ENCODE results near the gene ITPKB. TPM values are rescaled to one million over a fixed set of nuclear protein-coding genes. Genes with fewer than 3 reads are reported as not detected.

ITPKB gene
- total and polyA plus RNA-seq, 2 experiments from 2014 or later: 0.31 to 5.2 TPM

GRCh38 chr1:226622012-226622411 is 117.1 kb downstream of the ITPKB start (continued):
- TF ChIP-seq EZH2phosphoT487 (IDR thresholded peaks at IDR 0.05; ENCODE audit: unreplicated experiment): no peak
- no peak for TF ChIP-seq POLR2AphosphoS5 (IDR thresholded peaks at IDR 0.05; ENCODE audit: low read depth)
- no peak for TF ChIP-seq ZNF462 (CRISPR knock-in tag; IDR thresholded peaks at IDR 0.05)
- no peak for TF ChIP-seq ZNF331 (CRISPR knock-in tag; IDR thresholded peaks at IDR 0.05; ENCODE audit: low read depth)
- TF ChIP-seq ZNF114 (CRISPR knock-in tag; IDR thresholded peaks at IDR 0.05): no peak

GRCh38 chr1:226619031-226619430 is 120.1 kb downstream of the ITPKB start:
- Histone ChIP-seq H2AFZ (no peak overlapping the region), H3F3A (replicated peaks; ENCODE audit: low read depth) (no peaks in the 10 kb centered on the region), H3K36me3 (ENCODE audit: insufficient read depth) (no peaks in the 10 kb centered on the region), H3K4me1 (ENCODE audit: insufficient read depth) (no peaks in the 10 kb centered on the region), H3K4me3 (no peak overlapping the region), H3K79me2 (replicated peaks; ENCODE audit: insufficient read depth) (no peaks in the 10 kb centered on the region), H4K20me1 (replicated peaks; ENCODE audit: insufficient read depth) (no peaks in the 10 kb centered on the region), H3K9me2 (ENCODE audit: insufficient read depth) (no peaks in the 10 kb centered on the region), H3K27ac (ENCODE audit: low read depth) (no peak overlapping the region), H3K4me2 (no peak overlapping the region), H3K27me3 (ENCODE audit: insufficient read depth) (no peaks in the 10 kb centered on the region)
- Mint-ChIP-seq H3K27me3 (ENCODE audit: insufficient read depth, low read depth, poor library complexity) (no peaks in the 10 kb centered on the region), H3K9me3 (peaks cover 26% of the 10 kb centered on the region), H3K36me3 (ENCODE audit: low read depth) (no peaks in the 10 kb centered on the region; the same call in 2 of the 3 replicates), H3K27ac (no peak overlapping the region), H3K4me1 (no peaks in the 10 kb centered on the region), H3K4me3 (no peak overlapping the region)
- no peak for DNase-seq (ENCODE audit: low spot score)
- no peak for ATAC-seq
- TF ChIP-seq CREB1 (CRISPR knock-in tag; IDR thresholded peaks at IDR 0.05; ENCODE audit: low read depth) (no peak), EZH2 (IDR thresholded peaks at IDR 0.05; ENCODE audit: low read depth, unreplicated experiment) (no peak), ZNF331 (CRISPR knock-in tag; IDR thresholded peaks at IDR 0.05; ENCODE audit: low read depth) (no peak)

Measured in GM23338 (cell line).